Measurements from ENCODE around the gene APOO. TPM values are rescaled to one million over a fixed set of nuclear protein-coding genes. Genes with fewer than 3 reads are reported as not detected.

The APOO gene
- total RNA-seq, 4 donors from 2014 or later = 2.7 to 31.7 (median 13.9) TPM

DNA sequence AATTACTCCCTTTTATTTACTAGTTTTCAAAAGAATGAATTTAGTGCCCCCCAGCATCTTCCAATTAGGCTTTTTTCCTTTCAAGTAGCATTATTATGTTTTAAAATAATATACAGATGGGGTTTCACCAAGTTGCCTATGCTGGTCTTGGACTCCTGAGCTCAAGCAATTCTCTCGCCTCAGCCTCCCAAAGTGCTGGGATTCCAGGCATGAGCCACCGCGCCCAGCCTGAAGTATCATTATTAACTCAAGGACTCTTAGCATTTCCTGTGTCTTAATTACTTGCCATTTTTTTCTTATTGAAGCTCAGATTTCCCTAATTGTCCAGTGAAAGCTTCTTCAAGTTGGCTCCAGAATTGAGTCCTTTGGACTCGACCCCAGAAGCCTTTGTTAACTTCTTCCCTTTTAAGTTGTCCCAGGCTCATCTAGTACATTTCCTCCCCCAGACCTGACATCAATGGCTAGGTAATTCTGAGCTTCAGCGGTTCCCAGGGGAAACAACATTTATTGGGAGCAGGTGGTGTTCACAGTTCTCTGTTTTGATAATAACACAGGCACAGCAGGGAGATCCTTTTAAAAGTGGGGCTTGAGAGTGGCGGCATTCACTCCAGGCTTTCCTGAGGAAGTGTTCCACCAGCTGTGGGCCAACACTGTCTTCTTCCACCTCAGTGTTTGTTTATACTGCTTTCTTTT is 114.7 kb downstream of the APOO start:
- 64 to 70% methylated on average over 6 of the region's 6 CpGs for WGBS, 2 donors
- intact Hi-C loops (cut with DNase I; ENCODE audit: low total_unique reads) = no loop called here

DNA sequence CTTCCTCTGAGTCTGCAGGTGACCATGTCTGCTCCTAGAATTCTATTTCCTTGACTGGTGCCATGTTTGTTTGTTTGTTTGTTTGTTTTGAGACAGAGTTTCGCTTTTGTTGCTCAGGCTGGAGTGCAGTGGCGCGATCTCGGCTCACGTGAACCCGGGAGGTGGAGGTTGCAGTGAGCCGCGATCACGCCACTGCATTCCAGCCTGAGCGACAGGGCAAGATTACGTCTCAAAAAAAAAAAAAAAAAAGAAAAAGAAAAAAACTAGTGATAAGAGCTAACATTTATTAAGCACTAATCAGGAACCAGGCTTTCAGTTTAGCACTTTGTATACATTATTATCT is 117.6 kb downstream of the APOO start:
- WGBS, 2 donors = 98% methylated on average over 11 of the region's 11 CpGs
- no peak overlapping the region for H3K4me3 ChIP-seq (ENCODE audit: low read depth, poor library complexity, severe bottlenecking)
- TF ChIP-seq, protein P1, sequence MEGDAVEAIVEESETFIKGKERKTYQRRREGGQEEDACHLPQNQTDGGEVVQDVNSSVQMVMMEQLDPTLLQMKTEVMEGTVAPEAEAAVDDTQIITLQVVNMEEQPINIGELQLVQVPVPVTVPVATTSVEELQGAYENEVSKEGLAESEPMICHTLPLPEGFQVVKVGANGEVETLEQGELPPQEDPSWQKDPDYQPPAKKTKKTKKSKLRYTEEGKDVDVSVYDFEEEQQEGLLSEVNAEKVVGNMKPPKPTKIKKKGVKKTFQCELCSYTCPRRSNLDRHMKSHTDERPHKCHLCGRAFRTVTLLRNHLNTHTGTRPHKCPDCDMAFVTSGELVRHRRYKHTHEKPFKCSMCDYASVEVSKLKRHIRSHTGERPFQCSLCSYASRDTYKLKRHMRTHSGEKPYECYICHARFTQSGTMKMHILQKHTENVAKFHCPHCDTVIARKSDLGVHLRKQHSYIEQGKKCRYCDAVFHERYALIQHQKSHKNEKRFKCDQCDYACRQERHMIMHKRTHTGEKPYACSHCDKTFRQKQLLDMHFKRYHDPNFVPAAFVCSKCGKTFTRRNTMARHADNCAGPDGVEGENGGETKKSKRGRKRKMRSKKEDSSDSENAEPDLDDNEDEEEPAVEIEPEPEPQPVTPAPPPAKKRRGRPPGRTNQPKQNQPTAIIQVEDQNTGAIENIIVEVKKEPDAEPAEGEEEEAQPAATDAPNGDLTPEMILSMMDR (IDR thresholded peaks at IDR 0.05) = no peak
- no peak for TF ChIP-seq POLR2A (IDR thresholded peaks at IDR 0.05)
- no peak for DNase-seq (ENCODE audit: low spot score in 2 of 2)
- intact Hi-C loops (cut with DNase I; ENCODE audit: low total_unique reads) = no loop called here

More for the DNA sequence above, 114.7 kb downstream of the APOO start:
- H3K4me3 ChIP-seq (ENCODE audit: low read depth, poor library complexity, severe bottlenecking) = no peak overlapping the region
- DNase-seq (ENCODE audit: low spot score in 2 of 2) = no peak
- TF ChIP-seq, protein P1 (IDR thresholded peaks at IDR 0.05) = no peak
- TF ChIP-seq POLR2A (IDR thresholded peaks at IDR 0.05) = no peak

DNA sequence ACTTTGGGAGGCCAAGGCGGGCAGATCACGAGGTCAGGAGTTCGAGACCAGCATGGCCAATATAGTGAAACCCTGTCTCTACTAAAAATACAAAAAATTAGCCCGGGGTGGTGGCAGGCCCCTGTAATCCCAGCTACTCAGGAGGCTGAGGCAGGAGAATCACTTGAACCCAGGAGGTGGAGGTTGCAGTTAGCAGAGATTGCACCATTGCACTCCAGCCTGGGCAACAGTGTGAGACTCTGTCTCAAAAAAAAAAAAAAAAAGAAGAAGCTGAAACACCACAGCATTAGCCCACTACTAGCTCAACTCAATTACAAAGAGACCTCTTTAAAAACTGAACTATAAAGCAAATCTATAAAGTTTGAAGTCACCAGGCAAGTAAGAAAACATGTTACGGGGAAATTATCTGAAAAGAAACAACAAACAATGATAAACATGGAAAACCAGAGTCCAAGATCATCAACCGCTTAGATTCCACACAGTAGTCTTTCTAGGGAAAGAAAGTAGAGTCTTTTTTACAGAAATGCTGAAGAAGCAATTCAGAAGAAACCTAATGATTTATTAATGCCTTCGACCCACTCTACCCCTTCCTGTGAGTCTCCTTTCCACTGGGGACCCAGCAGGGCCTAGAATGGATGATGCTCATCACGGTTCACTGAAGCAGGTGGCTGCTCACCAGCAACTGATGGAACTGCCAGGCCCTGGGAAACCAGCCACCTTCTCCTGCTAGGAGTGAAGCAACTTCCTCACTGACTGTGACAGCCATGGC is 118.2 kb downstream of the APOO start:
- intact Hi-C loops (cut with DNase I; ENCODE audit: low total_unique reads) = no loop called here
- DNase-seq (ENCODE audit: low spot score in 2 of 2) = no peak
- no peak for TF ChIP-seq POLR2A (IDR thresholded peaks at IDR 0.05)
- TF ChIP-seq, protein P1 (IDR thresholded peaks at IDR 0.05) = no peak
- no peak overlapping the region for H3K4me3 ChIP-seq (ENCODE audit: low read depth, poor library complexity, severe bottlenecking)
- 84 to 94% methylated on average over 5 to 8 of the region's 8 CpGs for WGBS, 2 donors

DNA sequence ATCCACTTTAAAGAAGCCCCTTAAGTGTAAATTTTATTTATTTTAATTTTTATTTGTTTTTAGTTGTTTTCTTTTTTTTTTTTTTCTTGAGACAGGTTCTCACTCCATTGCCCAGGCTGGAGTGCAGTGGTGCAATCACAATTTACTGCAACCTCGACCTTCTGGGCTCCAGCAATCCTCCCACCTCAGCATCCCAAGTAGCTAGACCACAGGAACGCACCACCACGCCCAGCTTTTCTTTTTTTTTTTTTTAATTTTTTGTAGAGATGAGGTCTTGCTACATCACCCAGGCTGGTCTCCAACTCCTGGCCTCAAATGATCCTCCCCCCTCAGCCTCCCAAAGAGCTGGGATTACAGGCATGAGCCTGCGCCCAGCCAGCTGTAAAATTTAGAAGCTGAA is 118.8 kb downstream of the APOO start:
- intact Hi-C loops (cut with DNase I; ENCODE audit: low total_unique reads) = no loop called here
- WGBS, 2 donors = 72 to 77% methylated on average over 4 of the region's 4 CpGs

DNA sequence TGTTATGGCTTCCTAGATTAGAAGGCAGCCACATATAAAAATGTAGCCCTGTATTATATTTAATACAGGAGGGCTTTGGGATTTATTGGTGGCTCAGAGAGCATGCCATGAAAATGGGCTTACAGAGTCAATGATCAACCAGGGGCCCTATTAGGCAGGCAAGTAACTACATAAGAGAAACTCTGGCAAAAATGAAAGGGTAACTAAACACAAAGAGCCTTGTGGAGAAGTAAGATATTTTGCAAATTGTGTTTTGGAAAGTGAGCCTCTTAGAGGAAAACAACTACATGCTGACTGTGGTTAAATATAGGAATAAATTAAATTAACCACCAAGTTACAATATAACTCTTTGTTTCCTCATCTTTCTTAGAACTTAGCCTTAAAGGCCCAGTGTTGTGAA is 119.2 kb downstream of the APOO start:
- TF ChIP-seq, protein P1 (IDR thresholded peaks at IDR 0.05) = no peak
- TF ChIP-seq POLR2A (IDR thresholded peaks at IDR 0.05) = no peak
- DNase-seq (ENCODE audit: low spot score in 2 of 2) = no peak
- intact Hi-C loops (cut with DNase I; ENCODE audit: low total_unique reads) = no loop called here
- H3K4me3 ChIP-seq (ENCODE audit: low read depth, poor library complexity, severe bottlenecking) = no peak overlapping the region

More for the DNA sequence above, 118.8 kb downstream of the APOO start:
- TF ChIP-seq POLR2A (IDR thresholded peaks at IDR 0.05) = no peak
- TF ChIP-seq, protein P1 (IDR thresholded peaks at IDR 0.05) = no peak
- H3K4me3 ChIP-seq (ENCODE audit: low read depth, poor library complexity, severe bottlenecking) = no peak overlapping the region
- DNase-seq (ENCODE audit: low spot score in 2 of 2) = no peak
